ENCODE data around the gene MX2. TPM values are rescaled to one million over a fixed set of nuclear protein-coding genes. Genes with fewer than 3 reads are reported as not detected.
"Not testable (repeated sequence)": the region's sequence is repeated elsewhere in the genome, so short reads cannot be mapped to it uniquely, and the experiment has no call there.

Gene MX2
- total and polyA plus RNA-seq, 2 donors (not counting 1 experiment from before 2014, with no cell fraction given) = 2.0 to 3.6 TPM

DNA sequence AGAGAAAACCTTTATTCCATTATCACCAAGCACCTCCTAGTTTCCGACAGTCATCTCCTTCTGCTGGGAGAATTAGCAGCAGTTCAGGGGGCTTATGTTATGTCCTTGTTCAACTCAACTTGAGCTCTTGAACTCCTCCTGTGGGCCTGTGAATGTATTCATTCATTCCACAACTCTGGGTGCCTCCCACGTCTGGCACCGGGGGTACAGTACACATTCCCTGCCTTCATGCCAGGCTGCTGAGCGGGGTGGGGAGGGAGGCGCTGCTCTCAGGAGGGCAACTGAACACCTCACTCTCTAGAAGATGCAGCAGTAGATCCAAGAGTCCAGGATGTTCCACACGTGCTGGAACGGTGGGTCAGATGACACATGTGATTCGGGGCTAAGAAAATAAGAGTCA lies 4.3 kb upstream of the MX2 start:
- Histone ChIP-seq H2AFZ (ENCODE audit: low read length) (no peak overlapping the region), H3K36me3 (ENCODE audit: control insufficient read depth, insufficient read depth, low read length) (no peaks in the 10 kb centered on the region), H3K9ac (ENCODE audit: insufficient read depth, low read length) (no peak overlapping the region), H3K27me3 (ENCODE audit: control insufficient read depth, insufficient read depth, low read length) (no peaks in the 10 kb centered on the region), H4K20me1 (ENCODE audit: control insufficient read depth, extremely low read depth, insufficient read depth, low read length) (no peaks in the 10 kb centered on the region), H3K4me1 (ENCODE audit: control insufficient read depth, extremely low read depth, insufficient read depth, low read length) (peaks cover 5% of the 10 kb centered on the region), H3K79me2 (ENCODE audit: control insufficient read depth, insufficient read depth, low read length) (no peaks in the 10 kb centered on the region), H3K27ac (ENCODE audit: insufficient read depth, low read length) (no peak overlapping the region), H3K4me3 (replicated peaks in 1 of 4; ENCODE audit: control extremely low read depth in 1 of 4, insufficient read depth in 1 of 4, low read depth in 3 of 4, low read length in 4 of 4) (no peak overlapping the region), H3K4me2 (ENCODE audit: extremely low read depth, insufficient read depth, low read length) (no peak overlapping the region), H3K9me3 (ENCODE audit: control insufficient read depth, insufficient read depth, low read depth, low read length) (no peaks in the 10 kb centered on the region)
- no peak for DNase-seq (ENCODE audit: low read depth in 2 of 2)
- no peak for TF ChIP-seq EZH2 (IDR thresholded peaks at IDR 0.05; ENCODE audit: low read length, missing control alignments)
- TF ChIP-seq, protein P1, sequence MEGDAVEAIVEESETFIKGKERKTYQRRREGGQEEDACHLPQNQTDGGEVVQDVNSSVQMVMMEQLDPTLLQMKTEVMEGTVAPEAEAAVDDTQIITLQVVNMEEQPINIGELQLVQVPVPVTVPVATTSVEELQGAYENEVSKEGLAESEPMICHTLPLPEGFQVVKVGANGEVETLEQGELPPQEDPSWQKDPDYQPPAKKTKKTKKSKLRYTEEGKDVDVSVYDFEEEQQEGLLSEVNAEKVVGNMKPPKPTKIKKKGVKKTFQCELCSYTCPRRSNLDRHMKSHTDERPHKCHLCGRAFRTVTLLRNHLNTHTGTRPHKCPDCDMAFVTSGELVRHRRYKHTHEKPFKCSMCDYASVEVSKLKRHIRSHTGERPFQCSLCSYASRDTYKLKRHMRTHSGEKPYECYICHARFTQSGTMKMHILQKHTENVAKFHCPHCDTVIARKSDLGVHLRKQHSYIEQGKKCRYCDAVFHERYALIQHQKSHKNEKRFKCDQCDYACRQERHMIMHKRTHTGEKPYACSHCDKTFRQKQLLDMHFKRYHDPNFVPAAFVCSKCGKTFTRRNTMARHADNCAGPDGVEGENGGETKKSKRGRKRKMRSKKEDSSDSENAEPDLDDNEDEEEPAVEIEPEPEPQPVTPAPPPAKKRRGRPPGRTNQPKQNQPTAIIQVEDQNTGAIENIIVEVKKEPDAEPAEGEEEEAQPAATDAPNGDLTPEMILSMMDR (conservative IDR thresholded peaks at IDR 0.05 in 1 of 2, IDR thresholded peaks at IDR 0.05 in 1 of 2; ENCODE audit: low read depth in 1 of 2, low read length in 2 of 2) = no peak

DNA sequence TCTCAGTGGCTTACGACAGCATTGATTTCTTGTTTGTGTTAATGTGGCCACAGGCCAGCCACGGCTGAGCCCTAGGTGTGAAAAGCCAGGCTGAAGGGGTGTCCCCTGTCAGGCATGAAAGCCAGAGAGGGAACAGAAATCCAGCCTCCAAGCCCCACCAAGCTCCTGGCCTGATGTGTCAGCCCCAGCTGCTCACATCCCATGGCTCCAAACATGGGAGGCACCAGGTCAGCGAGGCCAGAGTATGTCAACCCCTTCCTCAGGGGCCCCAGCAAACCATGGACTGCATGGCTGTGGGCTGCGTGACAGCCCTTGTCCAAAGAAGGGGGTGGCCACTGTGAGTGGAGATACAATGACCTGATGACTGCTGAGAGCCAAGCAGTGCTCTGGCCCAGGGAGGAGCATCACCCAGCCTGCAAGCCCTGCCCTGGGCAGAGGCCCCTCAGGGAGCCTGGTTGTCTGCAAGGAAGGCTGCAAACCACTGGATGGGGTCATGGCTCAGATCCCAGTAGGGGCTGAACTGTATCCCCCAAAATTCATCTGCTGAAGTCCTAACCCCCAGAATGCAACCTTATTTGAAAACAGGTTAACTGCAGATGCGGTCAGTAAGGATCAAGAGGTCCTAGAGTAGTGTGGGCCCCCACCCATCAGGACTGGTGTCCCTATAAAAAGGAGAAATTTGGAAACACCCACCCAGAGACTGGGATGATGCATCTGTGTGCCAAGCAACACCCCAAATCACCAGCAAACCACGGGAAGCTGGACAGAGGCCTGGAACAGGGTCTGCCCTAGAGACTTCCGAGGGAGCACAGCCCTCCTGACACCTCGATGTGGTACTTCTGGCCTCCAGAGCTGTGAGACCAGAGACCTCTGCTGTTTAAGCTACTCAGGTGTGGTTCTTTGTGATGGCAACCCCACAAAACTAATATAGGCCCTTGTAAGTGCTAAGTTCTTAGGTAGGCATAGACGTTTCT lies 3.3 kb upstream of the MX2 start:
- no peaks in the 10 kb centered on the region for H4K20me1 ChIP-seq (ENCODE audit: control insufficient read depth, extremely low read depth, insufficient read depth, low read length)
- H3K79me2 ChIP-seq (ENCODE audit: control insufficient read depth, insufficient read depth, low read length) = no peaks in the 10 kb centered on the region
- TF ChIP-seq, protein P1 (conservative IDR thresholded peaks at IDR 0.05 in 1 of 2, IDR thresholded peaks at IDR 0.05 in 1 of 2; ENCODE audit: low read depth in 1 of 2, low read length in 2 of 2) = no peak
- no peak for TF ChIP-seq EZH2 (IDR thresholded peaks at IDR 0.05; ENCODE audit: low read length, missing control alignments)
- peaks cover 5% of the 10 kb centered on the region for H3K4me1 ChIP-seq (ENCODE audit: control insufficient read depth, extremely low read depth, insufficient read depth, low read length)
- H3K27me3 ChIP-seq (ENCODE audit: control insufficient read depth, insufficient read depth, low read length) = no peaks in the 10 kb centered on the region
- H2AFZ ChIP-seq (ENCODE audit: low read length) = no peak overlapping the region
- no peak overlapping the region for H3K4me3 ChIP-seq (replicated peaks in 1 of 4; ENCODE audit: control extremely low read depth in 1 of 4, insufficient read depth in 1 of 4, low read depth in 3 of 4, low read length in 4 of 4)
- H3K4me2 ChIP-seq (ENCODE audit: extremely low read depth, insufficient read depth, low read length) = no peak overlapping the region
- no peaks in the 10 kb centered on the region for H3K9me3 ChIP-seq (ENCODE audit: control insufficient read depth, insufficient read depth, low read depth, low read length)
- H3K27ac ChIP-seq (ENCODE audit: insufficient read depth, low read length) = no peak overlapping the region
- no peaks in the 10 kb centered on the region for H3K36me3 ChIP-seq (ENCODE audit: control insufficient read depth, insufficient read depth, low read length)
- H3K9ac ChIP-seq (ENCODE audit: insufficient read depth, low read length) = no peak overlapping the region
- DNase-seq (ENCODE audit: low read depth in 2 of 2) = no peak

DNA sequence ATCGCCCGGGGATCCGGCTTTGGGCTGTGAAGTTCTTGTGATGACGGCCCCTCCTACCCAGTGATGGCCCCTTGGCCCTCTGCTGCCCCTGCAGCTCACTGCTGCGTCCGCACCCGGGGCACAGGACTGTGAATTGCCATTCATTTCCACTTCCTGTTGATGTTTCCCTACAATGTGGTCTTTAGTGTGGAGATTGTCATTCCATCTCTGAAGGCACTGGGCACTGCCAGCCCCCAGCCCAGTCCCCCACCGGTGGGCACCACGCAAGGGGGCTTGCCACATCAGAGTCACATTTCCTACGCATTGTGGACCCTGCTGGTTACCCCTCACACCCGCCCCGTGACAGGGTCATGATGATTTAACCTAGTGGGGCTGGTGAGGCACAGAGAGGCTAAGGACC lies 2.5 kb upstream of the MX2 start:
- Histone ChIP-seq H3K79me2 (ENCODE audit: control insufficient read depth, insufficient read depth, low read length) (no peaks in the 10 kb centered on the region), H3K9ac (ENCODE audit: insufficient read depth, low read length) (no peak overlapping the region), H3K27me3 (ENCODE audit: control insufficient read depth, insufficient read depth, low read length) (no peaks in the 10 kb centered on the region), H3K36me3 (ENCODE audit: control insufficient read depth, insufficient read depth, low read length) (no peaks in the 10 kb centered on the region), H4K20me1 (ENCODE audit: control insufficient read depth, extremely low read depth, insufficient read depth, low read length) (no peaks in the 10 kb centered on the region), H3K9me3 (ENCODE audit: control insufficient read depth, insufficient read depth, low read depth, low read length) (no peaks in the 10 kb centered on the region), H3K4me2 (ENCODE audit: extremely low read depth, insufficient read depth, low read length) (no peak overlapping the region), H3K4me1 (ENCODE audit: control insufficient read depth, extremely low read depth, insufficient read depth, low read length) (peaks cover 5% of the 10 kb centered on the region), H3K4me3 (replicated peaks in 1 of 4; ENCODE audit: control extremely low read depth in 1 of 4, insufficient read depth in 1 of 4, low read depth in 3 of 4, low read length in 4 of 4) (no peak overlapping the region), H2AFZ (ENCODE audit: low read length) (no peak overlapping the region), H3K27ac (ENCODE audit: insufficient read depth, low read length) (no peak overlapping the region)
- DNase-seq (ENCODE audit: low read depth in 2 of 2) = no peak
- TF ChIP-seq, protein P1 (conservative IDR thresholded peaks at IDR 0.05 in 1 of 2, IDR thresholded peaks at IDR 0.05 in 1 of 2; ENCODE audit: low read depth in 1 of 2, low read length in 2 of 2) = no peak
- no peak for TF ChIP-seq EZH2 (IDR thresholded peaks at IDR 0.05; ENCODE audit: low read length, missing control alignments)

DNA sequence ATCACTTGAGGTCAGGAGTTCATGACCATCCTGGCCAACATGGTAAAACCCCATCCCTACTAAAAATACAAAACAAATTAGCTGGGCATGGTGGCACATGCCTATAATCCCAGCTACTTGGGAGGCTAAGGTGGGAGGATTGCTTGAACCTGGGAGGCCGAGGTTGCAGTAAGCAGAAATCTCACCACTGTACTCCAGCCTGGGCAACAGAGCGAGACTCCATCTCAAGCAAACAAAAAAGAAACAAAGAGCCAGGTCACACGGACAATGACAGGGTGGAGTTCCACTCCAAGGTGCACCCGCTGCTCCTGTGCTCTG lies 2.1 kb upstream of the MX2 start:
- not testable (repeated sequence) for H3K4me1 ChIP-seq (ENCODE audit: control insufficient read depth, extremely low read depth, insufficient read depth, low read length); H3K4me3 ChIP-seq (replicated peaks in 1 of 4; ENCODE audit: control extremely low read depth in 1 of 4, insufficient read depth in 1 of 4, low read depth in 3 of 4, low read length in 4 of 4); DNase-seq (ENCODE audit: low read depth in 2 of 2); H3K27me3 ChIP-seq (ENCODE audit: control insufficient read depth, insufficient read depth, low read length); H3K79me2 ChIP-seq (ENCODE audit: control insufficient read depth, insufficient read depth, low read length); H3K27ac ChIP-seq (ENCODE audit: insufficient read depth, low read length); H3K9me3 ChIP-seq (ENCODE audit: control insufficient read depth, insufficient read depth, low read depth, low read length); H3K9ac ChIP-seq (ENCODE audit: insufficient read depth, low read length); H4K20me1 ChIP-seq (ENCODE audit: control insufficient read depth, extremely low read depth, insufficient read depth, low read length); H3K36me3 ChIP-seq (ENCODE audit: control insufficient read depth, insufficient read depth, low read length); H3K4me2 ChIP-seq (ENCODE audit: extremely low read depth, insufficient read depth, low read length); H2AFZ ChIP-seq (ENCODE audit: low read length)

Measured in fibroblast of lung (primary cell).